ENCODE data around the gene OR52R1. TPM values are rescaled to one million over a fixed set of nuclear protein-coding genes. Genes with fewer than 3 reads are reported as not detected.

Gene OR52R1
- polyA plus RNA-seq, 3 donors, result not detected

DNA sequence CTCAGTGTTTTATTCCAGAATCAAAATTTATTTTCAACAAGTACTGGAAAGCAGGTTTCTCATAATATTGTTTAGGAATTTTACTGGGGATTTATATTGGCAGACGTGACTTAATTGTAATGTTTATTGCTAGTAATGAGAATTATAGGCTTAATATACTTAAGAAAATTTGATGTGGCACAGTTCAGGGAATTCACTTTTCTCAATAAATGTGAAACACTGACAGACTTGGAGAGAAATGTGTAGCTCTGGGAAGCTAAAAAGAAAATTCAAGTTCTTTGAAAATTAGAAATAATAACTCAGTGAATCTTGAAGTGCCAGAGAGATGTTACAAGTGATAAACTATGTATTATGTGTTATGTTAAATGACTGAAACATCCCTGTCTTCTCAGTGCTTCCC lies 16.8 kb upstream of the OR52R1 start, which contains the start of gene OR51F2:
Gene OR51F2 (plus strand): TSS at position 301 of the 400 bp plus-strand sequence. CDS start 101 bp downstream, outside the sequence.
- Mint-ChIP-seq H3K9me3 (no peaks in the 10 kb centered on the region), H3K4me3 (no peak within 1 kb of the TSS), H3K4me1 (no peaks in the 10 kb centered on the region), H3K36me3 (no peaks in the 10 kb centered on the region), H3K27me3 (ENCODE audit: low read depth in 3 of 3) (peaks cover 4 to 5% (median 4%) of the 10 kb centered on the region in 3 donors), H3K27ac (no peak within 1 kb of the TSS)
- intact Hi-C loops (cut with micrococcal nuclease), result no loop called here
- DNase-seq, result no peak
- no CpG with 5 or more reads among the region's 1 CpG for WGBS (ENCODE audit: insufficient coverage)
- no peaks in the 10 kb centered on the region for H3K27me3 ChIP-seq (ENCODE audit: control insufficient read depth in 2 of 2, insufficient read depth in 2 of 2, low read length in 2 of 2)
- no peaks in the 10 kb centered on the region for H4K20me1 ChIP-seq (ENCODE audit: insufficient read depth, low read length)
- H3K27ac ChIP-seq (ENCODE audit: low read depth in 1 of 2, low read length in 2 of 2), result no peak within 1 kb of the TSS
- no peaks in the 10 kb centered on the region for H3K36me3 ChIP-seq (replicated peaks in 1 of 2; ENCODE audit: control insufficient read depth in 1 of 2, insufficient read depth in 2 of 2, low read length in 2 of 2)
- H3K9me3 ChIP-seq (replicated peaks in 1 of 2; ENCODE audit: control insufficient read depth in 1 of 2, insufficient read depth in 1 of 2, low read length in 2 of 2), result no peaks in the 10 kb centered on the region
- TF ChIP-seq CTCF (IDR thresholded peaks at IDR 0.05), result no peak
- H3K4me1 ChIP-seq (ENCODE audit: control insufficient read depth in 1 of 2, insufficient read depth in 2 of 2, low read length in 2 of 2), result no peaks in the 10 kb centered on the region
- no peak within 1 kb of the TSS for H3K4me2 ChIP-seq (replicated peaks; ENCODE audit: extremely low read depth, low read length, poor library complexity, severe bottlenecking)
- H3K79me2 ChIP-seq (ENCODE audit: insufficient read depth, low read length), result no peaks in the 10 kb centered on the region
- no peak within 1 kb of the TSS for H3K4me3 ChIP-seq (replicated peaks in 1 of 3; ENCODE audit: low read depth in 2 of 3, low read length in 3 of 3)
- H2AFZ ChIP-seq (ENCODE audit: insufficient read depth, low read depth, low read length, poor library complexity, severe bottlenecking), result no peak within 1 kb of the TSS
- H3K9ac ChIP-seq (ENCODE audit: insufficient read depth, low read length, poor library complexity, severe bottlenecking), result no peak within 1 kb of the TSS

GRCh38 chr11:4809246-4809645 lies 5.1 kb upstream of the OR52R1 start:
- Histone ChIP-seq H3K27ac (ENCODE audit: low read depth in 1 of 2, low read length in 2 of 2) (no peak overlapping the region), H3K4me2 (replicated peaks; ENCODE audit: extremely low read depth, low read length, poor library complexity, severe bottlenecking) (no peak overlapping the region), H3K9me3 (replicated peaks in 1 of 2; ENCODE audit: control insufficient read depth in 1 of 2, insufficient read depth in 1 of 2, low read length in 2 of 2) (no peaks in the 10 kb centered on the region), H2AFZ (ENCODE audit: insufficient read depth, low read depth, low read length, poor library complexity, severe bottlenecking) (no peak overlapping the region), H3K4me3 (replicated peaks in 1 of 3; ENCODE audit: low read depth in 2 of 3, low read length in 3 of 3) (no peak overlapping the region), H3K4me1 (ENCODE audit: control insufficient read depth in 1 of 2, insufficient read depth in 2 of 2, low read length in 2 of 2) (no peaks in the 10 kb centered on the region), H3K9ac (ENCODE audit: insufficient read depth, low read length, poor library complexity, severe bottlenecking) (no peak overlapping the region), H4K20me1 (ENCODE audit: insufficient read depth, low read length) (no peaks in the 10 kb centered on the region), H3K36me3 (replicated peaks in 1 of 2; ENCODE audit: control insufficient read depth in 1 of 2, insufficient read depth in 2 of 2, low read length in 2 of 2) (no peaks in the 10 kb centered on the region), H3K27me3 (ENCODE audit: control insufficient read depth in 2 of 2, insufficient read depth in 2 of 2, low read length in 2 of 2) (no peaks in the 10 kb centered on the region), H3K79me2 (ENCODE audit: insufficient read depth, low read length) (no peaks in the 10 kb centered on the region)
- no peak overlapping the region for H3K27ac Mint-ChIP-seq
- H3K9me3 Mint-ChIP-seq, result peaks cover 0 to 2% (median 0%) of the 10 kb centered on the region in 7 donors
- H3K36me3 Mint-ChIP-seq, result no peaks in the 10 kb centered on the region
- WGBS (ENCODE audit: insufficient coverage), result no CpG with 5 or more reads among the region's 2 CpGs
- no peak for DNase-seq
- no peaks in the 10 kb centered on the region for H3K4me1 Mint-ChIP-seq
- TF ChIP-seq CTCF (IDR thresholded peaks at IDR 0.05), result no peak
- no peaks in the 10 kb centered on the region for H3K27me3 Mint-ChIP-seq (ENCODE audit: low read depth in 3 of 3)
- no peak overlapping the region for H3K4me3 Mint-ChIP-seq
- intact Hi-C loops (cut with micrococcal nuclease), result no loop called here

Measured in CD14-positive monocyte (primary cell).